Measurements from ENCODE around the gene DAB2IP. TPM values are rescaled to one million over a fixed set of nuclear protein-coding genes. Genes with fewer than 3 reads are reported as not detected.

Gene DAB2IP
- total and polyA plus RNA-seq, 4 donors, result 16.6 to 58.9 (median 40.3) TPM

DNA sequence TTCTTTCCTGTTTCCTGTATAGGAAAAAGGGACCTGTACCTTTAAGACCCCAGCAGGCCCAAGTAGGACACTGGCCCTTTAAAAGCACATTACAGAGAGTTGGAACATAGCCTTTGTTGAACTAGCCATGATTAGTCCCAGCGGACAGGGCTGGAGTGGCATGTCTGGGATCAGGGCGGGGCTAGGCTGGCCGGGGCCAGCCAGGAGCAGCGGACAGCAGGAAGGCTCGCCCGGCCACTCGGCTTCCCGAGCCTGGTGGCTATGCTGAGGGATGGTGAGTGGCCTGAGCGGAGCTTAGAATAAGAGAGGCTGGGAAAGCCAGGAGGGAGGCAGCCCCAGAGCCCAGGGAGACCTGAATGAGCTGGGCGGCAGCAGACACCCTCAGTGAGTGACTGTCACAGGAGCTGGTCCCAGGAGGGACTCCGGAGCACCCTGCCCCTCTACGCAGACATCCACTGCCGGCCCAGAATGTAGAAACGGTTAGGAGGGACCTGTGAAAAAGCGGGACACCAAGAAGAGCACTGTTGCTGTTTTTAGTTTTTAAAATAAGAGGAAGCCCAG, 92.1 kb downstream of the DAB2IP start:
- Histone ChIP-seq H3K4me1 (ENCODE audit: control insufficient read depth, insufficient read depth, low read length) (peaks cover 73% of the 10 kb centered on the region), H3K27ac (ENCODE audit: low read depth, low read length) (peak overlapping the region; percentile 92)
- 12% methylated on average over 15 of the region's 15 CpGs for WGBS (ENCODE audit: insufficient coverage)

DNA sequence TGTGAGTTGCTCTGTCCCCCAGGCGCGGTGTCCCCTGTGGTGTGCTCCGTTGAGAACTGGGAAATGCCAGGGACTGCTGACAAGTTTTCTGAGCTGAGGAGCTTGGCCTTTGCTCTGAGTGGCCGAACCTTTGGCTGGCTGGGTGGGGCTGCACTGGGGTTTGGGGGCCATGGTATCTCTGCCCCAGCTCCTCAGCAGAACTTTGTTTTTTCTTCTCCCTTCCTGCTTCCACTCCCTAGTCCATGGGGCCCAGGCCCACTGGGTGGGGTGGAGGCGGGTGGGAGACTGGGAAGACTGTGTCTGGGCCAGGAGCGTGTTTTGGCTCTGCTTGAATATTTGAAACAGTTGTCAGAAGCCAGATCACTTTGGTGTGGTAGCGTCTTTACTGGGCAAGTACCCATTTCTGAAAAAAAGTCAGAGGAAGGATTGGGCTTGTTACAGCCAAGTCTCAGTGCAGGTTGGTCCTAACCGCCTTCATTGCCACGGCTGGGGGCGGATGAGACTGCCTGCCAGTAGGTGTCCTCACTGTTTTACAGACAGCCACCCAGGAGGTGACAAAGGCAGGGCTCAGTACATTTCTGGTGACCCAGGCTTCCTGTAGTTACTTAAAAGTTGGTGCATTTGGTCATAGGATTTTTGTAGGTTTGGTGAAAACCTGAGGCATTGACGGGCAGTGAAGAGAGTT, 92.7 kb downstream of the DAB2IP start:
- no peaks in the 10 kb centered on the region for H3K9me3 ChIP-seq (ENCODE audit: control insufficient read depth, insufficient read depth, low read length)
- H3K27ac ChIP-seq (ENCODE audit: low read depth, low read length), result peak overlapping the region; percentile 92
- 35% methylated on average over 10 of the region's 11 CpGs for WGBS (ENCODE audit: insufficient coverage)
- no peaks in the 10 kb centered on the region for H3K27me3 ChIP-seq (ENCODE audit: control insufficient read depth, insufficient read depth, low read length)
- H3K4me3 ChIP-seq (ENCODE audit: low read depth, low read length), result peak overlapping the region; percentile 54
- H3K36me3 ChIP-seq (ENCODE audit: control insufficient read depth, insufficient read depth, low read length), result peaks cover 13% of the 10 kb centered on the region
- peaks cover 80% of the 10 kb centered on the region for H3K4me1 ChIP-seq (ENCODE audit: control insufficient read depth, insufficient read depth, low read length)
- peak in 2 of 6 donors; percentile 67 to 71 for DNase-seq (ENCODE audit: low read depth in 4 of 6, low spot score in 6 of 6)

More for the DNA sequence above, 92.1 kb downstream of the DAB2IP start:
- Histone ChIP-seq H3K36me3 (ENCODE audit: control insufficient read depth, insufficient read depth, low read length) (peaks cover 8% of the 10 kb centered on the region), H3K27me3 (ENCODE audit: control insufficient read depth, insufficient read depth, low read length) (no peaks in the 10 kb centered on the region), H3K9me3 (ENCODE audit: control insufficient read depth, insufficient read depth, low read length) (no peaks in the 10 kb centered on the region), H3K4me3 (ENCODE audit: low read depth, low read length) (peak overlapping the region; percentile 54)
- DNase-seq (ENCODE audit: low read depth in 4 of 6, low spot score in 6 of 6), result peak in 3 of 6 donors; percentile 43 to 81 (median 77)

DNA sequence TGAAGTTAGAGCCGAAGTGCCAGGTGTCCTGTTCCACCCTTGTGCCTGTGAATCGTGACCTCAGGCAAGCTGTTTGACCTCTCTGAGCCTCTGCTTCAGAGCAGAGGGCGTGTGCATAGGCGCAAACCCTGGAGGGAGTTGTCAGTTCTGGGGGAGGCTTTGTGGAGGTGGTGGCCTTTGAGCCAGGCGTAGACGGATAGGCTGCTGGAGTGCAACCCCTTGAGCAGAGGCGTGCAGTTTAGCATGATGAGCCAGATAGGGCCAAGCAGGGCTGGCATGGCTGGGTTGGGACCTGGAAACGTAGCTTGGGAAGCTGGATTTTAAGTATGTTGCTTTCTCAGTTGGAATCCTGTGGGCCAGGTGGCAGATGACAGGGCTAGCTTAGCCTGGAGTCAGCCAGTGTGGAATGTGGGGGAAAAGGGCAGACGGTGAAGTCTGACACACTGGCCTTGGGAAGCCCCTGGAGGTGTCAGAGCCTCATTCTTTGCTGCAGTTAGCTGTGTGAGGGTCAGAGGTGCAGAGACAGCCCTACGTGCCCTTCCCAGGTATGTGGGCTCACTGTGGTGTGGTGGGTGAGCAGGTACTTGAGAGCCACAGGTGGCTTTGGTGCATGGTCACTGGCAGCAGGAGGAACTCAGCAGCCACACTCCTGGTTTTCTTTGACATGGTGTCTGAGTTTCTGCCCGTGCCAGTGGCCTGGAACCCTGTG, 93.4 kb downstream of the DAB2IP start:
- peak overlapping the region; percentile 54 for H3K4me3 ChIP-seq (ENCODE audit: low read depth, low read length)
- peak overlapping the region; percentile 92 for H3K27ac ChIP-seq (ENCODE audit: low read depth, low read length)
- peaks cover 81% of the 10 kb centered on the region for H3K4me1 ChIP-seq (ENCODE audit: control insufficient read depth, insufficient read depth, low read length)
- no peak for DNase-seq (ENCODE audit: low read depth in 4 of 6, low spot score in 6 of 6)
- H3K9me3 ChIP-seq (ENCODE audit: control insufficient read depth, insufficient read depth, low read length), result no peaks in the 10 kb centered on the region
- no peaks in the 10 kb centered on the region for H3K27me3 ChIP-seq (ENCODE audit: control insufficient read depth, insufficient read depth, low read length)
- H3K36me3 ChIP-seq (ENCODE audit: control insufficient read depth, insufficient read depth, low read length), result peaks cover 16% of the 10 kb centered on the region
- WGBS (ENCODE audit: insufficient coverage), result 73% methylated on average over 11 of the region's 11 CpGs

DNA sequence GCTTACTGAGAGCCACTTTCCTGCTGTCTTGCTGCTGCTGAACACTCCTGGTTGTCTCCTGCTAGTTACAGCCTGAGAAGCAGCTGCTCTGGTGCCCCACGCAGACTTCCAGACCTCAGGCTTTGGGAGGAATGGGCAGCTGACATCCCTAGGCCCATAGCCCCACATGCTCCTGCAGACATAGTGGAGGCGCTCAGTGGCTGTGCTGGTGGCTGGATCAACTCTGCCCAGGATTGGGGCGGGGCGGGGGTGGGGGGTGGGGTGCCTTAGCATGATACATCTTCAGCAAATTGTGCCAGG, 93.9 kb downstream of the DAB2IP start:
- Histone ChIP-seq H3K27ac (ENCODE audit: low read depth, low read length) (no peak overlapping the region), H3K4me3 (ENCODE audit: low read depth, low read length) (no peak overlapping the region), H3K9me3 (ENCODE audit: control insufficient read depth, insufficient read depth, low read length) (no peaks in the 10 kb centered on the region), H3K4me1 (ENCODE audit: control insufficient read depth, insufficient read depth, low read length) (peaks cover 81% of the 10 kb centered on the region), H3K27me3 (ENCODE audit: control insufficient read depth, insufficient read depth, low read length) (no peaks in the 10 kb centered on the region), H3K36me3 (ENCODE audit: control insufficient read depth, insufficient read depth, low read length) (peaks cover 14% of the 10 kb centered on the region)
- DNase-seq (ENCODE audit: low read depth in 4 of 6, low spot score in 6 of 6), result no peak
- 70% methylated on average over 1 of the region's 4 CpGs for WGBS (ENCODE audit: insufficient coverage)

DNA sequence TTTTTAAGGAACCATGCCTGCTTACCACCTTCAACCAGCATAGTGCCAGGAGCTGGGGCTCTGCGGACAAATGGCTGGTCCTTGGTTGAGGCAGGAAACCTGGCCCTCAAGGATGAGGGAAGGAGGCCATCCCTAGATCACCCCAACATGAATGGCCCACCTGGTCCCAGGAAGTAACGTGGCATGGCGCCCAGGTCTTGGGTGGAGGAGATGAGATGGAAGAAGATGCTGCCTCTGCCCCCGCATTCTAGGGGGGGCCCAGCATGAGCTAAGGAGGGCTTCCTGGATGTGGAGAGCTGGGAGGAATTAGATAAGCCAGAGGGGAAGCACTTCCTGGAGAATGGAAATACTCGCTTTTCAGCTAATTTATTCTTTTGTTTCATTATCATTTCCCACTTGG, 95.0 kb downstream of the DAB2IP start:
- H3K27ac ChIP-seq (ENCODE audit: low read depth, low read length), result no peak overlapping the region
- no peaks in the 10 kb centered on the region for H3K27me3 ChIP-seq (ENCODE audit: control insufficient read depth, insufficient read depth, low read length)
- H3K4me3 ChIP-seq (ENCODE audit: low read depth, low read length), result no peak overlapping the region
- WGBS (ENCODE audit: insufficient coverage), result 93% methylated on average over 3 of the region's 5 CpGs
- H3K9me3 ChIP-seq (ENCODE audit: control insufficient read depth, insufficient read depth, low read length), result no peaks in the 10 kb centered on the region
- peaks cover 85% of the 10 kb centered on the region for H3K4me1 ChIP-seq (ENCODE audit: control insufficient read depth, insufficient read depth, low read length)
- DNase-seq (ENCODE audit: low read depth in 4 of 6, low spot score in 6 of 6), result no peak
- peaks cover 17% of the 10 kb centered on the region for H3K36me3 ChIP-seq (ENCODE audit: control insufficient read depth, insufficient read depth, low read length)

DNA sequence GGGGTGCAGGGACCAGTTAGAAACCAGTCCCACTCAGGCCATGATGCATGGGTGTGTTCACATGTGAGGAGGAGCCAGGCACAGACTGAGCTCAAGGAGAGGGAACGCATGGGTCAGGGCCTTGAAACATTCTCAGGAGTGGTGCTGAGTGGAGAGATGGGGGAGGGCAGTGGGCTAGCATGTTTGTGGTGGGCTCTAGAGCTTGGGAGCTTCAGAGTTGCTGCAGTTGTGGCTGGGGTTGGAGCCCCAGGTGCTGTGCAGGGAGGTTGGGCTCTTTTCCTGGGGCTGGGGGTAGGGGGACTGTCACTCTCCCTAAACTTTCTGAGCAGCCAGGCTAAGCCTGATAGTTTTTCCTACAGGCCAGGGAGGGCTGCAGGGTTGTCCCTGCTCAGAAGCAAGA, 95.4 kb downstream of the DAB2IP start:
- peaks cover 17% of the 10 kb centered on the region for H3K36me3 ChIP-seq (ENCODE audit: control insufficient read depth, insufficient read depth, low read length)
- 55% methylated on average over 1 of the region's 1 CpG for WGBS (ENCODE audit: insufficient coverage)

DNA sequence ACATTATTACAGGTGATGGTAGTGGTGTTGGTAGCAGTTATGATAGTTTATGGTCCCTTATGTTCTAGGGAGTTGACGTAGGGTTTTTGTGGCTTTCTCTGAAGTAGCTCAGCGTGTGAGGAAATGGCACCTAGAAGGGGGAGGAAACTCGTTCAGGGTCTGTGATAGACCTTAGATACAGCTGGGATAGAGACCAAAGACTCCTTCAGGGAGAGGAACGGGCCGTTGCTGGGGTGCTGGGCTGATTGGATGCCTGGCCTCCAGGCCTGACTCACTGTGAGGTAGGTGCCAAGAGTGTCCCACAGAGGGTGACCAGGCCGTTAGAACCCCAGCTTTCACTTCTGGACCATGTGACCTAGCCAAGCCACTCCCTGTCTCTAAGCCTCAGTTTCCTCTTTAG, 96.6 kb downstream of the DAB2IP start:
- H3K4me1 ChIP-seq (ENCODE audit: control insufficient read depth, insufficient read depth, low read length), result peaks cover 92% of the 10 kb centered on the region
- no peaks in the 10 kb centered on the region for H3K27me3 ChIP-seq (ENCODE audit: control insufficient read depth, insufficient read depth, low read length)
- no peak overlapping the region for H3K27ac ChIP-seq (ENCODE audit: low read depth, low read length)
- no peak overlapping the region for H3K4me3 ChIP-seq (ENCODE audit: low read depth, low read length)
- WGBS (ENCODE audit: insufficient coverage), result 48% methylated on average over 6 of the region's 6 CpGs
- H3K36me3 ChIP-seq (ENCODE audit: control insufficient read depth, insufficient read depth, low read length), result peaks cover 21% of the 10 kb centered on the region
- no peaks in the 10 kb centered on the region for H3K9me3 ChIP-seq (ENCODE audit: control insufficient read depth, insufficient read depth, low read length)
- peak in 1 of 6 donors; percentile 4 for DNase-seq (ENCODE audit: low read depth in 4 of 6, low spot score in 6 of 6)

More for the DNA sequence above, 95.4 kb downstream of the DAB2IP start:
- no peaks in the 10 kb centered on the region for H3K9me3 ChIP-seq (ENCODE audit: control insufficient read depth, insufficient read depth, low read length)
- no peak overlapping the region for H3K4me3 ChIP-seq (ENCODE audit: low read depth, low read length)
- DNase-seq (ENCODE audit: low read depth in 4 of 6, low spot score in 6 of 6), result no peak
- H3K27ac ChIP-seq (ENCODE audit: low read depth, low read length), result no peak overlapping the region
- H3K27me3 ChIP-seq (ENCODE audit: control insufficient read depth, insufficient read depth, low read length), result no peaks in the 10 kb centered on the region
- H3K4me1 ChIP-seq (ENCODE audit: control insufficient read depth, insufficient read depth, low read length), result peaks cover 89% of the 10 kb centered on the region

DNA sequence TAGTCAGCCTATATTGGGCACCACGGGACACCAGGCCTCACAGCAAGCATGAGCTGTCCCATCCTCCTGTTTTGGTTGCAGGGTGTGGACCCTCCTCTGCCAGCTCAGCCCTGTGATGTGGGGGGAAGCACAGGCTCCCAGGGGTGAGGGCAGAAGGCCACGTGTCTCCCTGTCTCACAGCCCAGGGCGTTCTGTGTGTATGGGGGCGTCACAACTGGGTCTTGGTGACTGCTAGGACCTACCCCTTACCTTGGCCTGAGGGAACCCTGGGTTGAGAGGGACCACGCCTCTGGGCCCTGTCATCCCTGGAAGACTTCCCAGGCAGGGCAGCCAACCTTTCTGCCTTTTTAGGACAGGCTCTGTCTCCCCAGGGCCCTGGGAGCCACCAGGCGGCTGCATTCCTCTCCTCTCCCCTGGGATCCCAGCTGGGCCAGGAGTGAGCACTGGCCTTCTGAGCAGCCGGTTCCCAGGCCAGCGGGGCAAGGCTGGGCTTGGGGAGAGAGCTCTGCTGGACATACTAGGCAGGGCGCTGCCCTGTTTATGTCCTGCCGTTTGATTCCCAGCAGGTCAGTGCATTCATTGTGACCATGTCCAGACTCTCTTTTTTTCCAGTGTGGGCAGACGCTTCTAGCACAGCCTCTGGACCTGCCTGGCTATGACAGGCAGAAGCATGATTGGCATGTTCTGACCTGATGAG, 97.4 kb downstream of the DAB2IP start:
- Histone ChIP-seq H3K36me3 (ENCODE audit: control insufficient read depth, insufficient read depth, low read length) (peaks cover 24% of the 10 kb centered on the region), H3K27me3 (ENCODE audit: control insufficient read depth, insufficient read depth, low read length) (no peaks in the 10 kb centered on the region), H3K27ac (ENCODE audit: low read depth, low read length) (peak overlapping the region; percentile 54), H3K4me1 (ENCODE audit: control insufficient read depth, insufficient read depth, low read length) (peaks cover 92% of the 10 kb centered on the region), H3K4me3 (ENCODE audit: low read depth, low read length) (no peak overlapping the region), H3K9me3 (ENCODE audit: control insufficient read depth, insufficient read depth, low read length) (no peaks in the 10 kb centered on the region)
- 65% methylated on average over 11 of the region's 11 CpGs for WGBS (ENCODE audit: insufficient coverage)
- no peak for DNase-seq (ENCODE audit: low read depth in 4 of 6, low spot score in 6 of 6)

DNA sequence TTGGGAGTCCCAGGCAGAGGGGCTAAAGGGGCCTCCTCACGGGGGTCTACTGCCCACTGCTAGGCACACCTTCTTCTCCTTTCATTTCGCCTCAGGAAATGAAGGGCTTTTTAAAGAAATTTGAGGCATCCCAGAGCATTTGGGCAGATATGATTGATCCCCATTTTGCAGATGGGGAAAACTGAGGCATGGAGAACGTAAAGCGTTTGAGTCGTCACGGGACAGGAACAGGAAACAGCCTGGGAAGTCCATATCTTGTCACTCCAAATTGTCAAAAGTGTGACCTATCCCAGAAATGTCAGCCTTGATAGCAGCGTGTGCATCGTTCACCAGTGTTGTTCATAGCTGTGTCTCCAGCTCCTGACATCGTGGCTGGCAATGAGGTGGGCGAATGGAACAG, 98.2 kb downstream of the DAB2IP start:
- H3K9me3 ChIP-seq (ENCODE audit: control insufficient read depth, insufficient read depth, low read length), result no peaks in the 10 kb centered on the region
- H3K27ac ChIP-seq (ENCODE audit: low read depth, low read length), result peak overlapping the region; percentile 78
- no peak overlapping the region for H3K4me3 ChIP-seq (ENCODE audit: low read depth, low read length)
- no peaks in the 10 kb centered on the region for H3K27me3 ChIP-seq (ENCODE audit: control insufficient read depth, insufficient read depth, low read length)
- no peak for DNase-seq (ENCODE audit: low read depth in 4 of 6, low spot score in 6 of 6)
- peaks cover 92% of the 10 kb centered on the region for H3K4me1 ChIP-seq (ENCODE audit: control insufficient read depth, insufficient read depth, low read length)
- WGBS (ENCODE audit: insufficient coverage), result 97% methylated on average over 8 of the region's 10 CpGs
- H3K36me3 ChIP-seq (ENCODE audit: control insufficient read depth, insufficient read depth, low read length), result peaks cover 28% of the 10 kb centered on the region
